LoVo (cell line): Measurements from ENCODE around the gene GBF1.

Experiments used
- DNase-seq: peaks from one replicate; pipeline ENCODE4 v3.0.0-alpha.2; 2016; ENCODE audit warnings: low spot score

GBF1 gene

GRCh38 chr10:102395400-102396316, 150.3 kb downstream of the GBF1 start, which contains the start of gene NFKB2:
Gene NFKB2, plus strand, starts transcription at chr10:102395705. Its CDS starts 255 bp downstream, at chr10:102395960.
- peak; percentile 82 for DNase-seq

GRCh38 chr10:102396317-102396650, 151.0 kb downstream of the GBF1 start:
- no peak for DNase-seq

- no peak for DNase-seq
These were observed 151.4 kb downstream of the GBF1 start for GRCh38 chr10:102396730-102397151.

- no peak for DNase-seq
These were observed 152.2 kb downstream of the GBF1 start for GRCh38 chr10:102397222-102398171.

GRCh38 chr10:102398172-102399020, 153.1 kb downstream of the GBF1 start:
- DNase-seq: no peak

GRCh38 chr10:102399217-102400021, 154.1 kb downstream of the GBF1 start:
- DNase-seq: peak; percentile 84

- DNase-seq: no peak
These were observed 154.7 kb downstream of the GBF1 start for GRCh38 chr10:102400076-102400475.

GRCh38 chr10:102400598-102401341, 155.4 kb downstream of the GBF1 start:
- DNase-seq: no peak

- no peak for DNase-seq
These were observed 156.0 kb downstream of the GBF1 start for GRCh38 chr10:102401342-102401654.

GRCh38 chr10:102401735-102402511, 156.6 kb downstream of the GBF1 start:
- no peak for DNase-seq

- DNase-seq: no peak
These were observed 157.2 kb downstream of the GBF1 start for GRCh38 chr10:102402512-102402896.

GRCh38 chr10:102403115-102403514, 157.8 kb downstream of the GBF1 start:
- no peak for DNase-seq

- no peak for DNase-seq
These were observed 159.2 kb downstream of the GBF1 start for GRCh38 chr10:102404361-102405107.

- no peak for DNase-seq
These were observed 159.8 kb downstream of the GBF1 start for GRCh38 chr10:102405108-102405571.

GRCh38 chr10:102405632-102406031, 160.3 kb downstream of the GBF1 start:
- DNase-seq: no peak

- DNase-seq: no peak
These were observed 161.5 kb downstream of the GBF1 start for GRCh38 chr10:102406815-102407214.

- no peak for DNase-seq
These were observed 162.2 kb downstream of the GBF1 start for GRCh38 chr10:102407425-102408130.

GRCh38 chr10:102408131-102408727, 162.9 kb downstream of the GBF1 start:
- no peak for DNase-seq
